OCI-LY1 (cell line): ENCODE data around the gene B3GAT2.

Experiments used
- CTCF ChIP-seq: fragments of 200-600 bp; sonication (generic), shearing (Covaris generic); IDR thresholded peaks from 2 replicates; pipeline ENCODE4 v1.5.1; 2017; ENCODE audit warnings: mild to moderate bottlenecking, antibody characterized with exemption, low read length, moderate library complexity, mixed read lengths
- EZH2 ChIP-seq: fragments of 200-600 bp; sonication (generic), shearing (Covaris generic); IDR thresholded peaks from 2 replicates; pipeline ENCODE4 v1.8.0; 2017; ENCODE audit warnings: borderline replicate concordance, mixed run types, mild to moderate bottlenecking, antibody characterized with exemption, low read length, moderate library complexity, mixed read lengths

- TF ChIP-seq CTCF = no peak
- TF ChIP-seq EZH2 = no peak
Measured at GRCh38 chr6:70821751-70822150, 135.1 kb downstream of the B3GAT2 start.
